Left ventricle myocardium inferior (tissue), 1 donor: ENCODE measurements around the gene RBM8A. TPM values are rescaled to one million over a fixed set of nuclear protein-coding genes. Genes with fewer than 3 reads are reported as not detected.
"Not testable (repeated sequence)": the region's sequence is repeated elsewhere in the genome, so short reads cannot be mapped to it uniquely, and the experiment has no call there.

Experiments used
- DNase-seq: peaks from one replicate; pipeline ENCODE4 v3.0.0-alpha.2; 2020
- H3K27ac ChIP-seq: fragments of 200-600 bp; replicated peaks from 2 replicates; pipeline ENCODE4 v1.8.0; 2021
- H3K27me3 ChIP-seq: fragments of 200-600 bp; 2 replicates; pipeline ENCODE4 v1.8.0; 2021; ENCODE audit warnings: low read depth
- H3K36me3 ChIP-seq: fragments of 200-600 bp; 2 replicates; pipeline ENCODE4 v1.8.0; 2021
- H3K4me1 ChIP-seq: fragments of 200-600 bp; 2 replicates; pipeline ENCODE4 v1.8.0; 2021
- H3K4me3 ChIP-seq: fragments of 200-600 bp; 2 replicates; pipeline ENCODE4 v1.8.0; 2021; ENCODE audit warnings: mild to moderate bottlenecking, moderate library complexity
- H3K9me3 ChIP-seq: fragments of 200-600 bp; replicated peaks from 2 replicates; pipeline ENCODE4 v1.8.0; 2021
- CTCF ChIP-seq: fragments of 200-600 bp; IDR thresholded peaks from 2 replicates; pipeline ENCODE4 v1.8.0; 2021; ENCODE audit warnings: antibody characterized with exemption, mild to moderate bottlenecking, borderline replicate concordance
- intact Hi-C: fragments of 100-400 bp; cut with micrococcal nuclease; formaldehyde crosslinking; loops from one replicate; pipeline ENCODE4 v1.11.0; 2022
- total RNA-seq: library from RNA; stranded (reverse); fragmentation: NEBNext Ultra II Directional; extraction: Animal tissue kit (Norgen Biotek cat#: 25700); gene quantifications from one replicate; pipeline ENCODE4 v1.2.1, GENCODE V29; 2021
- donor health status: DM: no; HTN: yes; CAD: no; lungs with severe emphysema.

The RBM8A gene
- total RNA-seq, 1 donor from 2014 or later: 64.4 TPM

GRCh38 chr1:145936247-145936646 is 9.0 kb upstream of the RBM8A start:
- no peak for TF ChIP-seq CTCF
- H3K27me3 ChIP-seq: no peaks in the 10 kb centered on the region
- H3K36me3 ChIP-seq: peaks cover 86% of the 10 kb centered on the region
- H3K4me1 ChIP-seq: no peaks in the 10 kb centered on the region
- no peak overlapping the region for H3K4me3 ChIP-seq
- intact Hi-C loops: no loop called here
- no peak for DNase-seq
- H3K9me3 ChIP-seq: no peaks in the 10 kb centered on the region
- no peak overlapping the region for H3K27ac ChIP-seq

GRCh38 chr1:145935708-145936107 is 8.4 kb upstream of the RBM8A start:
- TF ChIP-seq CTCF: no peak
- no peaks in the 10 kb centered on the region for H3K27me3 ChIP-seq
- peaks cover 83% of the 10 kb centered on the region for H3K36me3 ChIP-seq
- intact Hi-C loops: no loop called here
- H3K4me3 ChIP-seq: no peak overlapping the region
- H3K9me3 ChIP-seq: no peaks in the 10 kb centered on the region
- H3K4me1 ChIP-seq: no peaks in the 10 kb centered on the region
- DNase-seq: no peak
- H3K27ac ChIP-seq: no peak overlapping the region

- intact Hi-C loops, DNase-seq: not testable (repeated sequence)
- peaks cover 65% of the 10 kb centered on the region for H3K36me3 ChIP-seq
Observed at GRCh38 chr1:145932522-145933009, 5.3 kb upstream of the RBM8A start.

GRCh38 chr1:145927916-145928643 is 796 bp upstream of the RBM8A start:
- intact Hi-C loops: no loop called here
- DNase-seq: no peak
- peaks cover 34% of the 10 kb centered on the region for H3K36me3 ChIP-seq
- H3K27me3 ChIP-seq: no peaks in the 10 kb centered on the region
- H3K27ac ChIP-seq: peak overlapping the region; percentile 96
- no peak for TF ChIP-seq CTCF
- H3K4me1 ChIP-seq: peaks cover 23% of the 10 kb centered on the region
- H3K4me3 ChIP-seq: peak overlapping the region; percentile 76
- H3K9me3 ChIP-seq: no peaks in the 10 kb centered on the region

More at GRCh38 chr1:145932522-145933009, 5.3 kb upstream of the RBM8A start:
- not testable (repeated sequence) for H3K27ac ChIP-seq, H3K4me1 ChIP-seq, H3K4me3 ChIP-seq, H3K9me3 ChIP-seq, H3K27me3 ChIP-seq

- Histone ChIP-seq H3K27ac (peak overlapping the region; percentile 96), H3K9me3 (no peaks in the 10 kb centered on the region), H3K27me3 (no peaks in the 10 kb centered on the region), H3K36me3 (peaks cover 24% of the 10 kb centered on the region), H3K4me1 (peaks cover 23% of the 10 kb centered on the region), H3K4me3 (peak overlapping the region; percentile 76)
- TF ChIP-seq CTCF: no peak
- intact Hi-C loops: no loop called here
- DNase-seq: no peak
Observed at GRCh38 chr1:145926686-145927062, 610 bp downstream of the RBM8A start.

GRCh38 chr1:145922266-145922665 is 5.0 kb downstream of the RBM8A start:
- H3K4me3 ChIP-seq: no peak overlapping the region
- no peak for TF ChIP-seq CTCF
- peaks cover 18% of the 10 kb centered on the region for H3K36me3 ChIP-seq
- H3K4me1 ChIP-seq: peaks cover 45% of the 10 kb centered on the region
- no peak for DNase-seq
- H3K27ac ChIP-seq: no peak overlapping the region
- intact Hi-C loops: no loop called here
- no peaks in the 10 kb centered on the region for H3K9me3 ChIP-seq
- H3K27me3 ChIP-seq: no peaks in the 10 kb centered on the region

GRCh38 chr1:145920297-145920696 is 7.0 kb downstream of the RBM8A start:
- H3K9me3 ChIP-seq, intact Hi-C loops, DNase-seq, H3K27me3 ChIP-seq, H3K27ac ChIP-seq: not testable (repeated sequence)
- Histone ChIP-seq H3K4me3 (peak overlapping the region; percentile 94), H3K4me1 (peaks cover 36% of the 10 kb centered on the region), H3K36me3 (peaks cover 29% of the 10 kb centered on the region)
